H1 (cell line): ENCODE results near the gene KIT. TPM values are rescaled to one million over a fixed set of nuclear protein-coding genes. Genes with fewer than 3 reads are reported as not detected.

Experiments used
- CTCF ChIA-PET: fragments of 300-600 bp; sonication (Branson Sonifier 250); formaldehyde crosslinking; loops from one replicate; lab custom pipeline; 2021; ENCODE audit not compliant: partially characterized antibody; lab: Charles Lee
- POLR2A ChIA-PET: fragments of 300-600 bp; sonication (Branson Sonifier 250); formaldehyde crosslinking; loops from one replicate; lab custom pipeline; 2021; ENCODE audit warnings: inconsistent platforms; ENCODE audit not compliant: partially characterized antibody; lab: Charles Lee
- DNase-seq, 2 experiments: peaks; one replicate each; pipeline versions ENCODE4 v3.0.0 to v3.0.0-alpha.2; 2010 to 2022; ENCODE audit warnings: low spot score in 2 of 2, low read depth in 1 of 2, mixed read lengths in 1 of 2
- FAIRE-seq: peaks from 2 replicates; lab custom pipeline; 2011; peaks lifted over from hg19 to GRCh38; lab: Jason Lieb, UNC
- H2AFZ ChIP-seq: 2 replicates; pipeline ENCODE4 v1.8.1; 2012; ENCODE audit warnings: low read length, inconsistent platforms
- H2AK5ac ChIP-seq: 2 replicates; pipeline ENCODE4 v1.6.1; 2013; ENCODE audit warnings: low read depth, low read length
- H2BK120ac ChIP-seq: replicated peaks from 2 replicates; pipeline ENCODE3; 2013; ENCODE audit warnings: low read depth, low read length, inconsistent platforms
- H2BK12ac ChIP-seq: 2 replicates; pipeline ENCODE4 v1.6.1; 2013; ENCODE audit warnings: low read depth, low read length
- H2BK15ac ChIP-seq: 2 replicates; pipeline ENCODE4 v1.6.1; 2013; ENCODE audit warnings: low read length
- H2BK20ac ChIP-seq: 2 replicates; pipeline ENCODE4 v1.6.1; 2013; ENCODE audit warnings: low read length
- H2BK5ac ChIP-seq: 2 replicates; pipeline ENCODE4 v1.6.1; 2013; ENCODE audit warnings: low read depth, low read length
- H3K14ac ChIP-seq: 2 replicates; pipeline ENCODE4 v1.6.1; 2013; ENCODE audit warnings: inconsistent platforms; ENCODE audit not compliant: insufficient read length
- H3K18ac ChIP-seq: 2 replicates; pipeline ENCODE4 v1.6.1; 2013; ENCODE audit warnings: low read length; ENCODE audit errors: extremely low read depth
- H3K23ac ChIP-seq: 2 replicates; pipeline ENCODE4 v1.6.1; 2013; ENCODE audit warnings: inconsistent platforms; ENCODE audit not compliant: insufficient read length
- H3K23me2 ChIP-seq: 2 replicates; pipeline ENCODE4 v1.6.1; 2013; ENCODE audit warnings: low read depth, low read length
- H3K27ac ChIP-seq: 2 replicates; pipeline ENCODE4 v1.6.1; 2011; ENCODE audit warnings: low read depth, low read length, inconsistent platforms
- H3K27me3 ChIP-seq, 4 experiments: replicated peaks in 1 of 4; 1 replicate in 1 of 4; 2 replicates in 3 of 4; pipeline versions ENCODE4 v1.6.1 to v1.8.1; 2011 to 2013; ENCODE audit warnings: low read length in 3 of 4, mild to moderate bottlenecking in 3 of 4, inconsistent platforms in 2 of 4, mixed read lengths in 2 of 4, moderate library complexity in 1 of 4; ENCODE audit not compliant: control insufficient read depth in 3 of 4, insufficient read depth in 3 of 4; ENCODE audit errors: extremely low read depth in 1 of 4
- H3K36me3 ChIP-seq, 4 experiments: 2 replicates each; pipeline versions ENCODE4 v1.6.1 to v1.8.1; 2011 to 2013; ENCODE audit warnings: mild to moderate bottlenecking in 4 of 4, low read length in 3 of 4, moderate library complexity in 2 of 4, control low read depth in 1 of 4, inconsistent platforms in 1 of 4; ENCODE audit not compliant: insufficient read depth in 4 of 4, control insufficient read depth in 2 of 4
- H3K4ac ChIP-seq: replicated peaks from 2 replicates; pipeline ENCODE3; 2013; ENCODE audit warnings: low read length, low read depth, mixed read lengths, inconsistent platforms; ENCODE audit not compliant: insufficient read length
- H3K4me1 ChIP-seq, 4 experiments: replicated peaks in 1 of 4; 1 replicate in 1 of 4; 2 replicates in 3 of 4; pipeline versions ENCODE4 v1.6.1 to v1.8.1; 2011 to 2013; ENCODE audit warnings: low read length in 3 of 4, inconsistent platforms in 2 of 4, mixed read lengths in 1 of 4; ENCODE audit not compliant: insufficient read depth in 4 of 4, control insufficient read depth in 3 of 4
- H3K4me2 ChIP-seq, 2 experiments: 2 replicates each; pipeline versions ENCODE4 v1.6.1 to v1.8.1; 2011 to 2013; ENCODE audit warnings: low read depth in 2 of 2, low read length in 2 of 2, control low read depth in 1 of 2, inconsistent platforms in 1 of 2, mild to moderate bottlenecking in 1 of 2; ENCODE audit not compliant: insufficient read depth in 1 of 2
- H3K4me3 ChIP-seq, 4 experiments: fragments of 200-600, 300-600 bp in 1 of 4; sonication (generic), shearing (Covaris generic), sonication (Bioruptor Twin) in 1 of 4; 2 replicates each; pipeline versions ENCODE4 v1.5.1 to v1.8.1; 2011 to 2016; ENCODE audit warnings: low read length in 4 of 4, low read depth in 3 of 4, control low read depth in 2 of 4, inconsistent platforms in 2 of 4, mild to moderate bottlenecking in 2 of 4, mixed read lengths in 1 of 4, moderate library complexity in 1 of 4; ENCODE audit not compliant: insufficient read depth in 2 of 4; ENCODE audit errors: extremely low read depth in 1 of 4
- H3K56ac ChIP-seq: replicated peaks from 2 replicates; pipeline ENCODE3; 2013; ENCODE audit warnings: low read depth, mild to moderate bottlenecking, mixed read lengths, low read length, inconsistent platforms; ENCODE audit not compliant: insufficient read length
- H3K79me1 ChIP-seq: 2 replicates; pipeline ENCODE4 v1.6.1; 2013; ENCODE audit warnings: low read depth, low read length, control low read depth
- H3K79me2 ChIP-seq, 2 experiments: 2 replicates each; pipeline versions ENCODE4 v1.6.1 to v1.8.1; 2012 to 2013; ENCODE audit warnings: low read length in 2 of 2, mild to moderate bottlenecking in 2 of 2, inconsistent platforms in 1 of 2; ENCODE audit not compliant: insufficient read depth in 2 of 2, control insufficient read depth in 1 of 2
- H3K9ac ChIP-seq, 4 experiments: replicated peaks in 1 of 4; 1 replicate in 1 of 4; 2 replicates in 3 of 4; pipeline versions ENCODE4 v1.6.1 to v1.8.1; 2011 to 2013; ENCODE audit warnings: low read depth in 3 of 4, low read length in 3 of 4, control low read depth in 2 of 4, mild to moderate bottlenecking in 2 of 4, moderate library complexity in 2 of 4, inconsistent platforms in 1 of 4; ENCODE audit errors: extremely low read depth in 1 of 4
- H3K9me3 ChIP-seq, 2 experiments: 2 replicates each; pipeline versions ENCODE4 v1.6.1 to v1.8.1; 2012 to 2013; ENCODE audit warnings: mild to moderate bottlenecking in 2 of 2, moderate library complexity in 2 of 2, control low read depth in 1 of 2, inconsistent platforms in 1 of 2, low read depth in 1 of 2, low read length in 1 of 2, mixed read lengths in 1 of 2; ENCODE audit not compliant: insufficient read depth in 2 of 2
- H4K20me1 ChIP-seq, 2 experiments: replicated peaks in 1 of 2; 2 replicates each; pipeline versions ENCODE3 to v1.8.1; 2011 to 2013; ENCODE audit warnings: inconsistent platforms in 2 of 2, low read length in 2 of 2, mild to moderate bottlenecking in 1 of 2; ENCODE audit not compliant: insufficient read depth in 2 of 2, control insufficient read depth in 1 of 2
- H4K5ac ChIP-seq: 2 replicates; pipeline ENCODE4 v1.6.1; 2013; ENCODE audit warnings: low read length, low read depth, mixed read lengths, inconsistent platforms; ENCODE audit not compliant: insufficient read length
- H4K8ac ChIP-seq: 2 replicates; pipeline ENCODE4 v1.8.0; 2013; ENCODE audit warnings: mild to moderate bottlenecking, moderate library complexity, low read length, inconsistent platforms; ENCODE audit not compliant: insufficient read depth; ENCODE audit errors: extremely low read depth
- H4K91ac ChIP-seq: replicated peaks from 2 replicates; pipeline ENCODE3; 2013; ENCODE audit warnings: low read length, mixed read lengths, inconsistent platforms; ENCODE audit not compliant: insufficient read length
- BRCA1 ChIP-seq: IDR thresholded peaks from 2 replicates; pipeline ENCODE4 v1.6.1; 2012; ENCODE audit warnings: low read depth, low read length, improper control_type of control experiment
- EZH2 ChIP-seq: fragments of 200-600 bp; sonication (generic); IDR thresholded peaks from 2 replicates; pipeline ENCODE4 v1.7.1; 2012; ENCODE audit warnings: low read depth, mild to moderate bottlenecking, moderate library complexity, low read length, inconsistent platforms; ENCODE audit not compliant: severe bottlenecking
- KDM4A ChIP-seq: IDR thresholded peaks from one replicate; pipeline ENCODE4 v1.7.1; 2012; ENCODE audit warnings: low read depth, mild to moderate bottlenecking, moderate library complexity, low read length, inconsistent platforms; ENCODE audit not compliant: severe bottlenecking
- SIX5 ChIP-seq: IDR thresholded peaks from 2 replicates; pipeline ENCODE4 v1.6.1; 2011; ENCODE audit warnings: mild to moderate bottlenecking, low read depth, low read length
- SUZ12 ChIP-seq: fragments of 200-600 bp; sonication (generic); IDR thresholded peaks from 2 replicates; pipeline ENCODE4 v1.6.1; 2012; ENCODE audit warnings: mild to moderate bottlenecking, inconsistent platforms, low read length, moderate library complexity, mixed read lengths
- TCF12 ChIP-seq: IDR thresholded peaks from 2 replicates; pipeline ENCODE4 v1.6.1; 2011; ENCODE audit warnings: low read depth, mild to moderate bottlenecking, low read length
- WGBS, 2 experiments: shearing (Covaris generic) in 1 of 2; methylation state at CpG; one replicate each; pipeline versions ENCODE4 v1.1.6 to v1.1.7; 2013 to 2015; ENCODE audit warnings: low lambda C conversion rate in 2 of 2, mixed read lengths in 2 of 2, inconsistent platforms in 1 of 2, low coverage in 1 of 2, missing lambda C conversion rate in 1 of 2; ENCODE audit not compliant: insufficient replicate concordance in 2 of 2, insufficient coverage in 1 of 2, insufficient read length in 1 of 2; ENCODE audit errors: extremely low coverage in 1 of 2, missing lambda C conversion rate in 1 of 2; 5-methylcytosine and 5-hydroxymethylcytosine counted together
- polyA plus RNA-seq, 7 experiments: library from polyadenylated mRNA; depleted of rRNA in 3 of 7; stranded (reverse) in 5 of 7; unstranded in 2 of 7; fragments of >200 nt in 5 of 7; fragments of 200-250 nt in 2 of 7; gene quantifications; 1 replicate in 5 of 7; 2 replicates in 1 of 7; 4 replicates in 1 of 7; pipeline versions ENCODE4 v1.2.1 to v1.2.3, GENCODE V29; 2011 to 2013; ENCODE audit warnings: missing spikeins in 2 of 7, mixed read lengths in 2 of 7
- total RNA-seq: library from RNA; stranded (reverse); fragmentation: NEBNext Ultra II Directional; extraction: Animal tissue kit (Norgen Biotek cat#: 25700); gene quantifications from 2 replicates; pipeline ENCODE4 v1.2.1, GENCODE V29; 2021

KIT gene
- total and polyA plus RNA-seq, 2 of the 8 experiments (the other 6 are each of a cell fraction or from before 2014, with no cell fraction given) = 14.4 to 24.8 TPM

DNA sequence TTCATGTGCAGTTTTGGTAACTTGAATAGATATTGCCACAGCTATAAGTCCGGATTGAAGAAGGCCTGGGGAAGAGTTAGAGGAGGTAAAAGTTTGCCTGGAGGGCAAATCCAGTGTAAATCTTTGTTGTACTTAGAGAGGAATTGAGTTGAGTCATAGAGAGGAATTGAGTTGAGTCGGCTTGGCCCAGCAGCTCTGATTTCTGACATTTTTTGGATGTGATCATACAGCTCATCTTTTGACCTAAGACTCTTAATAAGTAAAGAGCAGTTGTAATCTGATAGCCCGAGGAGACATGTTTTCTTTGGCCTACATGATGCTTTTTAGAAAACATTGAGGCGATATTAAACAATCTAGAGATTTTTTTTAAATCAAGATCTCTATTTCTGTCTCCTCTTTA, 3.9 kb downstream of the KIT start:
- Histone ChIP-seq H2BK5ac (no peak overlapping the region), H3K14ac (no peak overlapping the region), H3K4ac (no peak overlapping the region), H3K56ac (no peak overlapping the region), H3K18ac (no peak overlapping the region), H3K23me2 (peaks cover 19% of the 10 kb centered on the region), H3K9me3 (no peaks in the 10 kb centered on the region), H4K8ac (no peak overlapping the region), H3K9ac (no peak overlapping the region), H4K91ac (no peak overlapping the region), H3K4me3 (no peak overlapping the region), H2BK15ac (no peak overlapping the region), H3K4me1 (peaks cover 4 to 8% (median 7%) of the 10 kb centered on the region in 4 experiments; a peak in 6 of 7 replicates), H2AK5ac (no peak overlapping the region), H3K23ac (no peak overlapping the region), H2AFZ (no peak overlapping the region), H3K4me2 (no peak overlapping the region), H2BK12ac (no peak overlapping the region), H2BK20ac (no peak overlapping the region), H3K79me2 (peaks cover 6 to 58% of the 10 kb centered on the region in 2 experiments), H3K27me3 (peaks cover 2 to 26% (median 18%) of the 10 kb centered on the region in 4 experiments), H3K27ac (no peak overlapping the region), H2BK120ac (no peak overlapping the region), H4K20me1 (peaks cover 12% of the 10 kb centered on the region in 2 experiments), H4K5ac (no peak overlapping the region), H3K79me1 (no peaks in the 10 kb centered on the region), H3K36me3 (no peaks in the 10 kb centered on the region)
- no peak for FAIRE-seq
- WGBS, 2 experiments = 87% methylated on average over 4 of the region's 4 CpGs; no CpG with 5 or more reads in 1 of the 2 experiments
- no peak for DNase-seq
- TF ChIP-seq EZH2 (no peak), SUZ12 (no peak), KDM4A (no peak), SIX5 (no peak), BRCA1 (no peak), TCF12 (no peak)
- CTCF ChIA-PET = interaction anchor here (0.7 to 1.4 kb wide), 4 partner anchors 10 to 222 kb away, joined by 3 to 5 read pairs (median 3); no protein-coding TSS in a partner anchor
- POLR2A ChIA-PET = interaction anchor here (0.8 to 1.3 kb wide), 3 partner anchors 8 to 28 kb away, joined by 3 read pairs; no protein-coding TSS in a partner anchor
